HepG2 (cell line): Measurements from ENCODE around the gene MMP23B. TPM values are rescaled to one million over a fixed set of nuclear protein-coding genes. Genes with fewer than 3 reads are reported as not detected.

Source experiments
- ELF1 ChIP-seq: sonication (generic); formaldehyde crosslinking; IDR thresholded peaks from 2 replicates; pipeline ENCODE4 v1.4.0; 2020; ENCODE audit warnings: missing genetic modification reagents
- HNRNPK ChIP-seq: fragments of 200-400 bp; formaldehyde crosslinking; IDR thresholded peaks from 2 replicates; pipeline ENCODE4 v1.6.1; 2018; ENCODE audit warnings: low read length, low read depth, moderate library complexity, mild to moderate bottlenecking; ENCODE audit not compliant: poor library complexity, severe bottlenecking
- MATR3 ChIP-seq: sonication (generic); formaldehyde crosslinking; IDR thresholded peaks from 2 replicates; pipeline ENCODE4 v1.4.0; 2020; ENCODE audit warnings: missing genetic modification reagents
- NFKB2 ChIP-seq: sonication (generic); formaldehyde crosslinking; IDR thresholded peaks from 2 replicates; pipeline ENCODE4 v1.4.0; 2020; ENCODE audit warnings: missing genetic modification reagents, borderline replicate concordance
- RXRA ChIP-seq: sonication (generic); formaldehyde crosslinking; IDR thresholded peaks from 2 replicates; pipeline ENCODE4 v1.5.1; 2020; ENCODE audit warnings: missing genetic modification reagents
- SKI ChIP-seq: fragments of 450-650 bp; IDR thresholded peaks from one replicate; pipeline ENCODE4 v1.6.1; 2018; ENCODE audit warnings: mild to moderate bottlenecking; ENCODE audit not compliant: partially characterized antibody
- U2AF2 ChIP-seq: fragments of 200-400 bp; formaldehyde crosslinking; IDR thresholded peaks from 2 replicates; pipeline ENCODE4 v1.6.1; 2017; ENCODE audit warnings: low read depth, mild to moderate bottlenecking, low read length
- ZNF589 ChIP-seq: sonication (generic); formaldehyde crosslinking; conservative IDR thresholded peaks from 2 replicates; pipeline ENCODE4 v1.8.0; 2022; ENCODE audit warnings: mild to moderate bottlenecking, moderate library complexity, missing genetic modification reagents
- ZNF883 ChIP-seq: sonication (generic); formaldehyde crosslinking; IDR thresholded peaks from 2 replicates; pipeline ENCODE4 v1.5.1; 2020; ENCODE audit warnings: mild to moderate bottlenecking, missing genetic modification reagents; ENCODE audit errors: not compliant biosample characterization
- polyA plus RNA-seq, 8 experiments: library from polyadenylated mRNA; depleted of rRNA in 3 of 8; stranded (reverse) in 7 of 8; unstranded in 1 of 8; fragments of >200 nt; fragmentation: Illumina TruSeq in 4 of 8; extraction: Trizol in 4 of 8; gene quantifications; 2 replicates each; pipeline versions ENCODE4 v1.2.1 to v1.2.3, GENCODE V29; 2011 to 2016; ENCODE audit warnings: low read depth in 4 of 8, missing spikeins in 1 of 8, mixed read lengths in 1 of 8; ENCODE audit not compliant: insufficient read depth in 1 of 8
- total RNA-seq, 5 experiments: library from RNA; depleted of rRNA; stranded (reverse); fragments of >200 nt; fragmentation: Illumina TruSeq; extraction: Trizol; gene quantifications; 2 replicates each; pipeline ENCODE4 v1.2.3, GENCODE V29; 2016; ENCODE audit warnings: low read depth in 1 of 5
- TF ChIP-seq, protein P1 (sequence below): sonication (generic); formaldehyde crosslinking; IDR thresholded peaks from 2 replicates; pipeline ENCODE4 v1.8.1; 2023; ENCODE audit warnings: missing genetic modification reagents, mild to moderate bottlenecking, borderline replicate concordance
- TF ChIP-seq, protein P2 (sequence below): IDR thresholded peaks from 2 replicates; pipeline ENCODE4 v1.6.1; 2016; ENCODE audit warnings: low read depth, control low read depth
- TF ChIP-seq, protein P3 (sequence below): sonication (generic); formaldehyde crosslinking; IDR thresholded peaks from 2 replicates; pipeline ENCODE4 v1.4.0; 2020; ENCODE audit warnings: mild to moderate bottlenecking, missing genetic modification reagents, borderline replicate concordance
- TF ChIP-seq, protein P4 (sequence below): sonication (generic); formaldehyde crosslinking; IDR thresholded peaks from 2 replicates; pipeline ENCODE4 v1.4.0; 2020; ENCODE audit warnings: missing genetic modification reagents, borderline replicate concordance
- TF ChIP-seq, protein P5 (sequence below): sonication (generic); formaldehyde crosslinking; IDR thresholded peaks from 2 replicates; pipeline ENCODE4 v1.4.0; 2020; ENCODE audit warnings: missing genetic modification reagents
- TF ChIP-seq, protein P6 (sequence below): sonication (generic); formaldehyde crosslinking; IDR thresholded peaks from 2 replicates; pipeline ENCODE4 v1.5.1; 2020; ENCODE audit warnings: mild to moderate bottlenecking, missing genetic modification reagents, borderline replicate concordance

Gene MMP23B
- total and polyA plus RNA-seq, 2 of the 13 experiments (the other 11 are each of a cell fraction or from before 2014, with no cell fraction given): 0.61 to 0.75 TPM

DNA sequence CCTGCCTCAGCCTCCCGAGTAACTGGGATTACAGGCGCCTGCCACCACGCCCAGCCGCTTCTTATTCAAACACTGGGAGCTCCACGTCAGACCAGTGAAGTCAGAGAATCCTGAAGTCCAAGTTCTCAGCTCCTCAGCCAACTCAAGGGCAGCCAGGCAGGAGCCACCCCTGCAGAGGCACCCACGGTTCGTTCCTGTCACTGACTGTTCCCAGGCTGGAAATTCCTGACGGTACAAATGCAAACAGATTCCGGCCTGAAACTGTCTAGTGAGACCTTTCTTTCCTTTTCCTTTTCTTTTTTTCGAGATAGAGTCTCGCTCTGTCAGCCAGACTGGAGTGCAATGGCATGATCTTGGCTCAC lies 48.9 kb downstream of the MMP23B start (continued):
- TF ChIP-seq RXRA (CRISPR knock-in tag) (0 out of 2 replicates have a peak, but pooled peaks have one; percentile 7), ZNF883 (CRISPR knock-in tag) (no peak), ZNF589 (CRISPR knock-in tag) (no peak), NFKB2 (CRISPR knock-in tag) (no peak), MATR3 (CRISPR knock-in tag) (no peak), ELF1 (CRISPR knock-in tag) (no peak), U2AF2 (no peak), HNRNPK (no peak), SKI (peak; percentile 71)
- TF ChIP-seq, protein P1, sequence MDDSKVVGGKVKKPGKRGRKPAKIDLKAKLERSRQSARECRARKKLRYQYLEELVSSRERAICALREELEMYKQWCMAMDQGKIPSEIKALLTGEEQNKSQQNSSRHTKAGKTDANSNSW: no peak
- TF ChIP-seq, protein P2, sequence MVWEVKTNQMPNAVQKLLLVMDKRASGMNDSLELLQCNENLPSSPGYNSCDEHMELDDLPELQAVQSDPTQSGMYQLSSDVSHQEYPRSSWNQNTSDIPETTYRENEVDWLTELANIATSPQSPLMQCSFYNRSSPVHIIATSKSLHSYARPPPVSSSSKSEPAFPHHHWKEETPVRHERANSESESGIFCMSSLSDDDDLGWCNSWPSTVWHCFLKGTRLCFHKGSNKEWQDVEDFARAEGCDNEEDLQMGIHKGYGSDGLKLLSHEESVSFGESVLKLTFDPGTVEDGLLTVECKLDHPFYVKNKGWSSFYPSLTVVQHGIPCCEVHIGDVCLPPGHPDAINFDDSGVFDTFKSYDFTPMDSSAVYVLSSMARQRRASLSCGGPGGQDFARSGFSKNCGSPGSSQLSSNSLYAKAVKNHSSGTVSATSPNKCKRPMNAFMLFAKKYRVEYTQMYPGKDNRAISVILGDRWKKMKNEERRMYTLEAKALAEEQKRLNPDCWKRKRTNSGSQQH (CRISPR knock-in tag): no peak
- TF ChIP-seq, protein P3, sequence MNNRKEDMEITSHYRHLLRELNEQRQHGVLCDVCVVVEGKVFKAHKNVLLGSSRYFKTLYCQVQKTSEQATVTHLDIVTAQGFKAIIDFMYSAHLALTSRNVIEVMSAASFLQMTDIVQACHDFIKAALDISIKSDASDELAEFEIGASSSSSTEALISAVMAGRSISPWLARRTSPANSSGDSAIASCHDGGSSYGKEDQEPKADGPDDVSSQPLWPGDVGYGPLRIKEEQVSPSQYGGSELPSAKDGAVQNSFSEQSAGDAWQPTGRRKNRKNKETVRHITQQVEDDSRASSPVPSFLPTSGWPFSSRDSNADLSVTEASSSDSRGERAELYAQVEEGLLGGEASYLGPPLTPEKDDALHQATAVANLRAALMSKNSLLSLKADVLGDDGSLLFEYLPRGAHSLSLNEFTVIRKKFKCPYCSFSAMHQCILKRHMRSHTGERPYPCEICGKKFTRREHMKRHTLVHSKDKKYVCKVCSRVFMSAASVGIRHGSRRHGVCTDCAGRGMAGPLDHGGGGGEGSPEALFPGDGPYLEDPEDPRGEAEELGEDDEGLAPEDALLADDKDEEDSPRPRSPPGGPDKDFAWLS (CRISPR knock-in tag): no peak
- TF ChIP-seq, protein P4, sequence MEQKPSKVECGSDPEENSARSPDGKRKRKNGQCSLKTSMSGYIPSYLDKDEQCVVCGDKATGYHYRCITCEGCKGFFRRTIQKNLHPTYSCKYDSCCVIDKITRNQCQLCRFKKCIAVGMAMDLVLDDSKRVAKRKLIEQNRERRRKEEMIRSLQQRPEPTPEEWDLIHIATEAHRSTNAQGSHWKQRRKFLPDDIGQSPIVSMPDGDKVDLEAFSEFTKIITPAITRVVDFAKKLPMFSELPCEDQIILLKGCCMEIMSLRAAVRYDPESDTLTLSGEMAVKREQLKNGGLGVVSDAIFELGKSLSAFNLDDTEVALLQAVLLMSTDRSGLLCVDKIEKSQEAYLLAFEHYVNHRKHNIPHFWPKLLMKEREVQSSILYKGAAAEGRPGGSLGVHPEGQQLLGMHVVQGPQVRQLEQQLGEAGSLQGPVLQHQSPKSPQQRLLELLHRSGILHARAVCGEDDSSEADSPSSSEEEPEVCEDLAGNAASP (CRISPR knock-in tag): no peak
- TF ChIP-seq, protein P5, sequence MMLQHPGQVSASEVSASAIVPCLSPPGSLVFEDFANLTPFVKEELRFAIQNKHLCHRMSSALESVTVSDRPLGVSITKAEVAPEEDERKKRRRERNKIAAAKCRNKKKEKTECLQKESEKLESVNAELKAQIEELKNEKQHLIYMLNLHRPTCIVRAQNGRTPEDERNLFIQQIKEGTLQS: no peak
- TF ChIP-seq, protein P6, sequence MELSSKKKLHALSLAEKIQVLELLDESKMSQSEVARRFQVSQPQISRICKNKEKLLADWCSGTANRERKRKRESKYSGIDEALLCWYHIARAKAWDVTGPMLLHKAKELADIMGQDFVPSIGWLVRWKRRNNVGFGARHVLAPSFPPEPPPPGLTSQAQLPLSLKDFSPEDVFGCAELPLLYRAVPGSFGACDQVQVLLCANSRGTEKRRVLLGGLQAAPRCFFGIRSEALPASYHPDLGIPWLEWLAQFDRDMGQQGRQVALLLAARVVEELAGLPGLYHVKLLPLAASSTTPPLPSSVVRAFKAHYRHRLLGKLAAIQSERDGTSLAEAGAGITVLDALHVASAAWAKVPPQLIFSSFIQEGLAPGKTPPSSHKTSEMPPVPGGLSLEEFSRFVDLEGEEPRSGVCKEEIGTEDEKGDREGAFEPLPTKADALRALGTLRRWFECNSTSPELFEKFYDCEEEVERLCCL (CRISPR knock-in tag): no peak
